HG02981 (cell line): Measurements from ENCODE around the gene EEF1A2.
A peak's percentile ranks its signal among the peaks of the same experiment; 100 is the strongest.

Experiments used
- ATAC-seq: cut with Tn5 transposase; IDR thresholded peaks from one replicate; pipeline ENCODE4 v1.9.1; 2021; ENCODE audit warnings: mild to moderate bottlenecking, moderate library complexity; ENCODE audit not compliant: unreplicated experiment

The EEF1A2 gene

GRCh38 chr20:63537525-63538203 lies 38.8 kb upstream of the EEF1A2 start:
- peak; percentile 79 for ATAC-seq

DNA sequence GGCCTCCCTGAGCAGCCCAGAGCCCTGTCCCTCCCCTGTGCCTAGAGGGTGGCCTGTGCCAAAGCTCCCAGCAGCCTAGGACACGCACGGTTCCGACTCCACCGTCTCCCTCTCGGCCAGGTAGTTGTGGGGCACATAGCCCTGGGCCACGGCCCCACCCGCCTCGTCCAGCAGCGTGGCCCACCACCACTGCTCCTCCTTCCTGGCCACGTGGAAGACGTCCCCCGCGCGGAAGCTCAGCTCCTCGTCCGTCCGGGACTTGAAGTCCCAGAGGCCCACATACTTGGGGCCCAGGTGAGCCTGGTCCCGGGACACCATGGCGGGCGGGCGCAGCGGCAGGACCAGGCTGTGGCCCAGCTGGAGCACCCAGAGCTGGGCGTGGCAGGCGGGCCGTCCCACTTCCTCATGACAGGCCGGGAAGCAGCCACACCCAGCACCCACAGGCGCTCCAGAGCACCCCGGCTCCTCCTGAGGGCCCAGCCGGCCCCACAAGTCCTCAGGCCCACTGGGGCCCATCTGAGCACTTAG lies 38.2 kb upstream of the EEF1A2 start, which contains the start of gene PTK6:
Gene PTK6 (minus strand): TSS at position 380 of the 528 bp plus-strand sequence. CDS start 62 bp downstream, at position 318.
- no peak for ATAC-seq

GRCh38 chr20:63536241-63536977 lies 37.5 kb upstream of the EEF1A2 start:
- no peak for ATAC-seq

GRCh38 chr20:63534831-63535651 lies 36.2 kb upstream of the EEF1A2 start:
- no peak for ATAC-seq

DNA sequence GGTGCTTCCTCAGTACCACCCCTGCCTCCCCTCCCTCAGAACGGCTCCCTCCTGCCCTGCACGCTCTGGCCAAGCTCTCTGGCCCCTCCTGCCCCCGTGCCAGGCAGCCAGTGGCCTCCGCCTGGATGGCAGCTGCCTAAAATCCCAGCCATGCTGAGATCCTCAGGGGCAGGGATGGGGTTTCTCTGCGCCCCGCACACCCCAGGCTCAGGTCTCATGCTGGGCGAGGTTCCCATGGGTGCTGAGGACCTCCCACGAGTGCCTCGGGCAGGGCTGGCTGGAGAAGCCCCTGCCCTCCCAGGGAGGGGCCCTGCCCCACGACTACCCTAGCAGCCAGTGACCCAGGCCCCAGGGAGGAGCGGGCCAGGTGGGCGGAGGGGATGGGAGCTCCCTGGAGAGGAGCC lies 35.5 kb upstream of the EEF1A2 start:
- ATAC-seq: no peak

- ATAC-seq: no peak
Measured at GRCh38 chr20:63533871-63534393, 35.0 kb upstream of the EEF1A2 start.

DNA sequence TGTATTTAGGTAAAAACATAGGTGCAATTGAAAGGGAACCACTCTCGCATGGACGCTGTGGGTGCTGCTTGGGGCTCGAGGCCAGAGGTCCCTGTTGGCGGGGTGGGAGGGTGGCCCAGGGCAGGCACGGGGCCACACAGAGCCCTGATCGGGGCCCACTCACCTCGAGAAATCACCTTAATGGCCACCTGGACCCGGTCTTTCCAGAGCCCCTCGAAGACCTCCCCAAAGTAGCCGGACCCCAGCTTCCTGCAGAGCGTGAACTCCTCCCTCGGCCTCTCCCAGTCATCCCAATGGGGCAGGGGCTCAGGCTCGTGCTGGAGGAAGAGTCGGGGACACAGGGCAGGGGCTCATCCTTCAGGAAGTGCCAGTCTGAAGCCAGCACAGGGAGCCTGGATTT lies 34.5 kb upstream of the EEF1A2 start:
- ATAC-seq: no peak

DNA sequence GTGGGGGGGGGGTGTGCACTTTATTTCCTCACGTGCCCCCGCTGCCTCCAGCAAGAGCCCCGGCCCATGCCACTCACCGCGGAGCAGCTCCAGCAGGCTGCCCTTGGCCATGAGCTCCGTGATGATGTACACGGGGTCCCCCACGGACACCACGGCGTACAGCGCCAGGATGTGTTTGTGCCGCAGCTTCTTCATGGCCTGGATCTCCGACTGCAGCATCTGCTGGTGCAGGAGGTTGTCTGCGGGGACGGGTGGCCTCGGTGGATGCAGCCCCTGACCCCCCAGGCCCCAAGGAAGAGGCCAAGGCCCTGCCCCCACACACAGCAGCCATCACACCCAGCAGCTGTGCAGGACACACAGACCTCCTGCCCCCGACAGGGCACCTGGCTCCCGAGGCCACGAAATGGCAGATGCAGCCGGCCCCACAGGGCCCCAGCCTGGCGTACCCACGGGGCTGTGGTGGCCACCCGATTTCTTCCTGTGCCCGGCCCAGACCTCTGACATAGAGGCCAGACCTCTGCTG lies 33.6 kb upstream of the EEF1A2 start:
- ATAC-seq: no peak

DNA sequence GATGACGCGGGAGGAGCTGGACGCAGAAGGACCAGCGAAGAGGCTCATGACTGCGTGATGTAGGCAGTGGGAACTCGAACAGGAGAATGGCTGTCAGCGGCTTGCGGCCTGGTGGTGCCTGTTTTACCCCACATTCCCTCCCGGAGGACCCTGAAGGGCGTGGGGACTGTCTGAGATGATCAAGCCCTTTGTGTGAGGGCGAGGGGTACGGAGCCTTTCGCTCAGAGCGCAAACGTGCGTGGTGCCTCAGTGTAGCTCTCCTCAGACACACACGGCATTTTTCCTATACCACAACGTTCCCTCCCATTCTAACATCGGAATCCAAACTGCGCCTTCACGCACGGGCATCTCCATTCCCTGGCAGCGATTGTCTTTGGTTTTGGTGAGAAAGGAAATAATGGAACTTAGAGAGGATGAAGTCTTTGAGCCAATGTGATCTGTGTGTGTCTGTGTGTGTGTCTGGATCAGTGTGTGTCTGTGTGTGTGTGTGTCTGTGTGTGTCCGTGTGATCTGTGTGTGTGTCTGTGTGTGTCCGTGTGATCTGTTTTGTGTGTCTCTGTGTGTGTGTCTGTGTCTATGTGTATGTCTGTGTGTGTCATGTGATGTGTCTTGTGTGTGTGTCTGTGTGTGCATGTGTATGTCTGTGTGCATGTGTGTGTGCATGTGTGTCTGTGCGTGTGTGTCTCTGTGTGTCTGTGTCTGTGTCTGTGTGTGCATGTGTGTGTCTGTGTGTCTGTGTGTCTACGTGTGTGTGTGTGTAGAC lies 33.0 kb upstream of the EEF1A2 start:
- no peak for ATAC-seq

GRCh38 chr20:63530788-63531160 lies 31.9 kb upstream of the EEF1A2 start:
- ATAC-seq: no peak

GRCh38 chr20:63529861-63530787 lies 31.2 kb upstream of the EEF1A2 start:
- no peak for ATAC-seq

- ATAC-seq: no peak
Measured at GRCh38 chr20:63529180-63529860, 30.4 kb upstream of the EEF1A2 start.

DNA sequence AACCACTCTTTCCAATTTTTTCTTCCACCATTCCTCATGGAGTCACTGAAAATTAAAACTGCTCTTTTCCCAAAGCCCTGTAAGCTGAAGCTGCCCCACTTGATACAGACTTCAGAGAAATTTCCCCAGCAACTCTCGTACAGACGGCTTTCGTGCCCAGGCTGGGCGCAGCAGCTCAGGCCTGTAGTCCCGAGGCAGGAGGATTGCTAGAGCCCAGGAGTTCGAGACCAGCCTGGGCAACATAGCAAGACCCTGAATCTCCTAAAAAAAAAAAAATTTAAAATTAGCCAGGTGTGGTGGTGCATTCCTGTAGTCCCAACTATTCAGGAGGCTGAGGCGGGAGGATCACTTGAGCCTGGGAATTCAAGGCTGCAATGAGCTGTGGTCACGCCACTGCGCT lies 28.3 kb upstream of the EEF1A2 start:
- ATAC-seq: no peak

DNA sequence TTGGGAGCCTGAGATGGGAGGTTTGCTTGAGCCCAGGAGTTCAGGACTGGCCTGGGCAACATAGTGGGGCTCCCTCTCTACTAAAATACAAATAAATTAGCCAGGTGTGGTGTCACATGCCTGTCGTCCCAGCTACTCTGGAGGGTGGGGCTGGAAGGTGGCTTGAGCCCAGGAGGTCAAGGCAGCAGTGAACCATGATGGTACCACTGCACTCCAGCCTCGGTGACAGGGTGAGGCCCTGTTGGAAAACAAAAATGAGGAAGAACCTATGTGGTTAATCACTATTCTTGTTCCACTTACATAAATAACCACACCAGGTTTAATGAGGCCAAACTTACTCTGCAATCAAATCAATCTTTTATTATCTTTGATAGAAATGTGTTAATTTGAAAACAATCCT lies 27.1 kb upstream of the EEF1A2 start:
- no peak for ATAC-seq

GRCh38 chr20:63525185-63525584 lies 26.3 kb upstream of the EEF1A2 start:
- ATAC-seq: no peak

GRCh38 chr20:63522981-63523611 lies 24.2 kb upstream of the EEF1A2 start:
- ATAC-seq: no peak

DNA sequence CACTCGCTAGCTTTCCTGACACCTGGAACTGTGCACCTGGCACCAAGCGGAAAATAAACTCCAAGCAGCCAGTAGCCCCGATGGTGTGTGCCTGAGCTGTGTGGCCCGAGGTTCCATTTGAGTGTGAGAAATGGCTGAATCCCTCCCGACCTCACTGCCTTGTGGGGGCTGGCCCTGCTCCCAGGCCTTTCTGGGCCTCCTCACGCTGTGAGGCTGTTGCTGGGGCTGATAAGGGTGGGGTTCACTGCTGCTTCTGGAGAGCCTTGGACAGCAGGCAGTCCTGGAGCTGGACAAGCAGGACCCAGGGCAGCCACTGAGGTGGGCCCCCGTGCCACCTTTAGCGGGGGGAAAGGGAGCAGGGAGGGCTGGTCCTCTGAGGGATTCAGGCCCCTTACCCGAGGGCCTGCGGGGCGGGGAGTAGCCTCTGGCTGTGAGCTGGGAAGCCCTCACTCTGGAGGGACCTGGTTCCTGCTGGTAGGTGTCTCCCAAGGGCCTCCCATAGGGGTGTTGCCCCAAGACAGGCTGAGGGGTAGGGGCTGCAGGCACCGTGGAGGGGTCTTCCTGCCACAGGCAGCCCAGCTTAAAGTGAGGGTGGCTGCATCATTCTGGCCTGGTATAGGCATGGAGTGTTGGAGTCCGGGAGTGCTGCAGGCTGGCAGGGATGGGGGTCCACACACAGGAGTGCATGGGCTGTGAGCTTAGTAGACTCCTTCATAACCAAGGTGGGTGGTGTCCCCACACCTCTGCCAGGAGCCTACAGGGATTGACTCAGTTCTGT lies 23.4 kb upstream of the EEF1A2 start:
- ATAC-seq: no peak
